A204.1 (cell line): ENCODE results near the gene CARD16.
"Not testable (repeated sequence)": the region's sequence is repeated elsewhere in the genome, so short reads cannot be mapped to it uniquely, and the experiment has no call there.

Experiments used
- FAIRE-seq: peaks from 2 replicates; lab custom pipeline; 2012; peaks lifted over from hg19 to GRCh38; lab: Jason Lieb, UNC

The CARD16 gene

DNA sequence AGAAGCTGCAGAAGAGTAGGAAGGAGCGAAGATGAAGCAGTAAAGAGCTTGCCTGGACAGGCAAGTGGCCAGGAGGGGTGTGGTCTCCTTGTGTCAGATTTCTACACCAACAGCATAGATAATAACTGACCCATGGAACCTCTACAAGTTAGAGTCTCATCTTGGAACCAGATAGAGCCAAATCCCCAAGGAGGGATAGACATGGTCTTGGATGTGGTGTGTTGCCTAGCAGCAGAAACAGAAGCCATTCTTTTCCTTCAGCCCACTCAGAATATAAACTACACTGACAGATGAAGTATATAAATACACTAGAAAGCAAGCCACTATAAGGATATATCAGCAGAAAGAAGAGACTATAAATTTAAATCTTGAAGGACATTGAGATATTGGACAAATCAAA, 4.3 kb upstream of the CARD16 start:
- FAIRE-seq: no peak

DNA sequence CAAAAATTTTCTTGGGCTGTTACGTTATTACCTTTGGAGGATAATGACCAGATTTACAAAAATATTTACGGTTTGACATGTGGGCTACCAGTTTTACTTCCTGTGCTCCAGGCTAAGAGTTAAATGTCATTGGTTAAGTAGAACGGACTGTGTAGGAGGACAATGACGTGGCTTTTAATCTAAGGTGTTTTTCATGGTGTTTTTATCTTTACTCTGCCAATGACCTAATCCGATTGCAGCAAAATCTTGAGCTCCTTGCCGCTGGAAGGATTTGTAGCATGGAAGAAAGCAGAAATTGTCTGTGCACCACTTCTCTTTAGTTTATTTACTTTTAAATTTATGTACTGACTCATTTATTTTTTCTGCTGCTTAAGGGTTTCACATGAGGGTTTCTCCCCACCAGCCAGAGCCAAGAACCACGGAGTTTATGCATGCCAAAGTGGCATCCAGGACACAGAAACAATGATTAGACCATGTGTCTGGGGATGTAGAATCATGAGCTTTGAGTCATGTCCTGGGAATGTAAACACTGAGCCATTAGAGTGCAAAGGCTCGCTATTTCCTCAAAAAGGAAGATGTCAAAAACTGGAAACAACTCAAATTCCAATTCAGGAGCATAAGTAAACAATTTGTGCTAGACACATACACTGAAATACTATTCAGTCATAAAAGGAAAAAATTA, 1.9 kb upstream of the CARD16 start:
- FAIRE-seq: no peak

DNA sequence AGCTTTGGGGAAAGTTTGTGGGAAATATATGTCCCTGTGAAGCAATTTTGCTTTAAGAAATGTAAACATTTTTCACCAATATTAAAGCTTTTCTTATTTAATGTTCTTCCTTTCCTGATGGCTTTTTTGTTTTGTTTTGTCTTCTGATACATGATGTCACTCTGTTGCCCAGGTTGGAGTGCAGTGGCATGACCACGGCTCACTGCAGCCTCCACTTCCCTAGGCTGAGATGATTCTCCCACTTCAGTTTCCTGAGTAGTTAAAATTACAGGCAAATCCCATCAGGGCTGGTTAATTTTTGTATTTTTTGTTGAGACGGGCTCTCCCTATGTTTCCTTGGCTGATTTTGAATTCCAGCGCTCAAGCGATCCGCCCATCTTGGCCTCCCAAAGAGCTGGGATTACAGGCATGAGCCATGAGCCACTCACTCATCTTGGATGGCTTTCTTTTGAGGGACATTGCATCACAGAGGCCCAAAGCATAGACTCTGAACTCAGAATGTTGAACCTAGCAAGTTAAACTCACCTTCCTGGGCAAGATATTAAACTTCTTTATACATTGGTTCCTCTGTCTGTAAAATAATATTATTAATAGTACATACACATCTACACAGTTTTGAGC, 651 bp upstream of the CARD16 start:
- no peak for FAIRE-seq

DNA sequence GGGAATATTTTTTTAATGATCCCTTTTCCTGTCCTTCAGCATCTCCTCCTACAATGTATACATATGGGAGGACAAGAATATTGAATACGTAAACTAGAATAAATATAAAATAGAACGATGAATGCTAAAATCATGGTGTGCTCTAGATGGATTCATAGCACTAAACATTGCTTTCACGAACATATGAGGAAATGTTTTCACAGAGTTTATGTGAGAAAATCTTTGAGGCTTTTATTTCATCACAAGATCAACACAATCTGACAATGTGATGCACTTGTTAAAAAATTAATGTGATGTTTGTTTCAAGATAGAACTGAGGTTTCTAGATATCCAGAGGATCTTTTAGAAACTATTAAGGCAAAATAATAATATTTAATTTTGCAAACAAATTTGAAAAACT, 3.0 kb downstream of the CARD16 start:
- no peak for FAIRE-seq

DNA sequence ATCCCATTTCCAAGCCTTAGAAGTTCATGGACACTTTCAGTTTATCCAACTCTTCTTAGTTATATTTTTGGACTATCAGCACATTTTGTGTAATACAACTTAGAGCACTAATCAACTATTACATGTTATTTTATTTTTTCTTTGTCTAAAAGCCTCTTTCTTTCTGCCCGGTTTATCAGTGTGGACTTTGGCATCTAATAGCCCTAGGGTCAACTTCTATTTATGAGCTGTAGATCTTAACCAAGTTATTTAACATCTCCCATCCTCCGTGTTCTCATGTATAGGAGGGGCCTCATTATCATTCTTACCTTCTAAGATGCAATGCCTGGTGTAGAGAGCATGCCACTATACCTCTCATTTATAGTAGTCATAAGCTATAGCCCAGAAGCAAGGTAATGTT, 4.4 kb downstream of the CARD16 start:
- FAIRE-seq: no peak

DNA sequence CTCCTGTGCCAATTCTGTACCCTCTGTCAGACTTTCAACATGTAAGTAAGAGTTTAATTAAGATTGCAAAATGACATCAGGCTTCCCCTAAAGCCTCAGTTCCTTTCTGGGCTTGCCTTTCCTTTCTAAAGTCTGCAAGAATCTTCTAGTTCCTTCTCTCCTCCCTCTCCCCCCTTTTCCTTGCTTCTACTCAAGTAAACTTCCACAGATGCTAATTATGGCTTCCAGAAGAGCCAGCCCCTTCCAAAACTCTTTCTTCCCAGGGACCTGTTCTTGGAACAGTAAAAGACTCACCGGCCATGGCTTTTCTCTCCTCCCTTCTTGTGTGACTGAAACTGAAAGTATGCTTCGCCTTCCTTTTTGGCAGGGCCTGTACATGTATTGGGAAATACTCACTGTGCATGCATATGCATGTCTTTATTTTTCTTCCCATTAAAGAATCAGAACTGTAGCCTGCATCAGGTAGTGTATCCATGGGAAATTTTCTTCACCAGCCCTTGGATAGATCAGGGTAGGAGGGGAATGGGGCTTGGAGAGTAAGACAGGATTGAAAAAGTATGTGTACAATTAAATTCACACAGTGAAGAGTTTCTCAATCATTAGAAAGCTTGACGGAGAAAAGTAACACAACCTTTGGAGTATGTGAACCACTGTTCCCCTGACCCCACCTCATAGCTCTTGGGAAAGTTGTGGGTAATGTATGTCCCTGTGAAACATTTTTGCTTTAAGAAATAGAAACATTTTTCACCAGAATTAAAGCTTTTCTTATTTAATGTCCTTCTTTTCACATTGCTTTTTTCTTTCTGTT, 10.1 kb downstream of the CARD16 start, which contains the start of gene CASP1:
TSS of gene CASP1 (minus strand) at position 332 of the 808 bp plus-strand sequence. CDS start at position 301, 31 bp downstream.
- no peak for FAIRE-seq

DNA sequence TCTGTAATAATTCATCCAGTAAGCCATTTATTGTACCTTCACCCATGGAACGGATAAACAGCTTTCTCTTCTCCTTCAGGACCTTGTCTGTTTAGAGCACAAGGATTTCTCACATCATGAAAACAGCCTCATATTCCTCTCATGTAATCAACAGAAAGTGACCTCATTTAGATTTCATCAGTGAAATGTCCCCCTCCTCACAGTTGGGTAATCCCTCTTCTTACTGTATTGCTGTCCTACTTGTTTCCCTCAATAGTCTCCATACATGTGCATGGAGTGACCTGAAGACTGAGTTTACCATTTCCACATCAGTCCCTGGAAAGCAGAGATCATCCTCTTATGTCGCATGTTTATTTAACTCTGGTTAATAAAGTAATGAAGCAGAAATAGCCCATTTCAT, 10.7 kb downstream of the CARD16 start:
- not testable (repeated sequence) for FAIRE-seq

DNA sequence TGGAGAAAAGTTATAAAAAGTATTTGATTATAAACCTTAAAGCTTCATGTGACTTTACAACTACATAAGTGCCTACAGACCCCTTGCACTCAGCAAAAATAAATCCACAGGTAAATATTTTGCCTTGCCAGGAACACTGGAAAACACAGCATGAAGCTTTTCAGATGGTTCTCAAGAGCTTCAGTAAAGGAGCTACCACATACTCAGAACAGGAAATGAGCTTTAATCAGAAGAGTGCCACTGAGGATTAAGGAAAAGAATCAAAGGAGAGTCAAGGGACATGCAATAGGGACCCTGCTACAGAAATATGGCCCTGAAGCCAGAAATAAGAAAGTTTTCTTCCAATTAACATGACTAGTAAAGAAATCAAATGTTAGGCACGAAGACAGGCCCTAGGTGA, 11.4 kb downstream of the CARD16 start:
- FAIRE-seq: no peak

DNA sequence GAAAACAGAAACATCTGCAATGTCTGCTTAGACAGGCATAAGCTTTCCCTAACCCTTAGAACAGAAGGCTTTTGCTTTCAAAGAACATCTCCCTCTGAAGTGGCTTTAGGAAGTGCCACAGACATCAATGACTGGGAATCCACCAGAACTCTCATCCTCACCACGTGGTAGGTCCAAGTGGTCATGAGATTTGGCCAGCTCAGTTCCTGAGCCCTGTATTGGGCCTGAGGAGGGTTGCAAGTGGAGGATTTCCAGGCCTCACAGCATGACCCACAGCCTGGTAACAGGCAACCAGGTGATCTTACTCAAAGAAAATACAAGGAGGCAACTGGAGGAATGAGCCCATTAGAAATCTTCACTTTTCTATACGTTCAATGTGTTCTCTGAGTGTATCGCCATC, 11.8 kb downstream of the CARD16 start:
- no peak for FAIRE-seq

DNA sequence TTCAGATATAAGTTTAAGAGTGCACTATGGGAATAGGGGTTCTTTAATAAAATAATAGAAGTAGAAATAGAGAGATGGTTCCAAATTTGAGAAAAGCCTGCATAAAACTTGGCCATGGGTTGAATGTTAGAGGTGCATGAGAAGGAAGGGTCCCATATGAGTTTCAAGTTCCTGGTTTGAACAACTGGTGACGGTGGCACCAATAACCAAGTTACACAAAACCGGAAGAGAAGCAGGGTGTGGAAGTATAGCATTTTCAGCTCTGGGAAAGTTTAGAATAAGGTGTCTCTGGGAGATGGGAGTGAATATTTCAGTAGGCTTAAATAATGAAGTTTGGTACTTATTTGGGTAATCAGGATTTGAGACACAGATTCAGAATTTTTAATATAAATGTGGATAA, 12.6 kb downstream of the CARD16 start:
- no peak for FAIRE-seq

DNA sequence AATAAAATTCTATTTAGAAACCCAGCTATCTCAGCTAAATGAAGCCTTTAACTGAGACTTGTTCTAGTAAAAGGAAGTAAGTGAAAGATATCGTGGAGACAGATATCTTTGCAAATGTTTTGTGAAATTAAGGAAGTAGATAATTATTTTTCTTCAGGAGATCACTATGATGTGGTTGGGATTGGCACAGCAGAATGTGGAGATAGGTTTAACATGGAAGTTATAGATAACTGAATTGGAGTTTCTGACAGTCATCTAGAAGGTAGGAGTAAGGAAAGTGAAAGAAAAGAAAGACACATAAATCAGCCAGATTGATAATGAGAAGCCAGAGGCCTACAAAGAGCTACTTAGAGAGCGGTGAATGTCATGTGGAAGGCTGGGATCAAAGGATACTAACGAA, 17.5 kb downstream of the CARD16 start:
- FAIRE-seq: no peak

DNA sequence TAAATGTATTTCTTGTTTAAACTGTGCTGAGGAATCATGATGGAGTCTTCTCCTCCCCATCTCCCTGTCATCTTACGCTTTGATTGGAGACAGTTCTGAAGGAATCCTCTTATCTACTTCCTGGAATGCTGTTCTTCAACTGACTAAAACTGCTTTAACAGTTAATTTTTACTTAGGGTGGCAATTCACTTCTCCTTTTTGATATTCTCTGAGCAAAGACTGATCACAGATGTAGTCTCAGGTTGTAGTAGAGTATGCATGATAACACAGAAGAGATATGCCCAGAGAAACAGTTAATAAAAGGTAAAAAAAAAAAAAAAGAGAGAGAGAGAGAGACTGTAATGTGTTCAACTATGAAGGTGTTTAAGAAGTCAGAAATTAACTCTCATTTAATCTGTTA, 20.7 kb downstream of the CARD16 start:
- no peak for FAIRE-seq

DNA sequence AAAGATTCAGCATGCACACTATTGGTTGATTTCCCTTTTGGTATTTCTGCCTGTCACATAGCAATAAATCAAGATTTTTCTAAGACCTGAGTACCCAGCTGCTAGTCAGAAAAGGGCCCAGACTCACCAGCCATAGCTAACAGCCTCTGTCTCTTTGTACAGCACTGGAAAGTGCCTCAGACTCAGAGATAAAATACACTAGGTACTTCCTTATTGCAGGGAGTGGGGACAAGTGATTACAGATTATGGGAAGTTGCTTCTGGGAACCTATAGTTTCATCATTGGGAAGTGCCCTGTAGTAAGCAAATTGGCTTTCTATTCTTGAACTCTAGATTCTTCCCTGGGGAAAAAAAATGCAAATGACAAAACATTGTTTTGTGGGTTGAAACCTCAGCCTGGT, 22.1 kb downstream of the CARD16 start, which contains the start of gene CASP5:
TSS of gene CASP5 (minus strand) at position 166 of the 400 bp plus-strand sequence. CDS start at position 134, 32 bp downstream.
- no peak for FAIRE-seq

DNA sequence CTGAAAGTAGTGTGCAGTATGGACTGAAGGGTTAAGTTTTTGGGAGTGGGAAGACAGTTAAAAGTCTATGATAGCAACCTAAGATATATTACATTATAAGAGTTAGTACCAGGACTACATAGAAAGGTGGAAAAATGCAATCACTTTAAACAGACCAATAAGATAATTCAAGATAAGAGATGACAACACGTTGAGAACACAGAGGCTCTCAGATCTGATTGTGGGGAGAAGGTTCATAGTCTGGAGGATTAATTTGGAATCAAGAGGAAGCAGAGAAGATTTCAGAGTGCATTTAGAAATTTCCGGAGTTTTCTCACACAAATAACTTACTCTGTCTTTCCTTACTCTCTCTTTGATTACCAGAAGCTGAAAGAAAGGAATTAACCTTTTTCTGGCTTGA, 22.6 kb downstream of the CARD16 start:
- FAIRE-seq: no peak

DNA sequence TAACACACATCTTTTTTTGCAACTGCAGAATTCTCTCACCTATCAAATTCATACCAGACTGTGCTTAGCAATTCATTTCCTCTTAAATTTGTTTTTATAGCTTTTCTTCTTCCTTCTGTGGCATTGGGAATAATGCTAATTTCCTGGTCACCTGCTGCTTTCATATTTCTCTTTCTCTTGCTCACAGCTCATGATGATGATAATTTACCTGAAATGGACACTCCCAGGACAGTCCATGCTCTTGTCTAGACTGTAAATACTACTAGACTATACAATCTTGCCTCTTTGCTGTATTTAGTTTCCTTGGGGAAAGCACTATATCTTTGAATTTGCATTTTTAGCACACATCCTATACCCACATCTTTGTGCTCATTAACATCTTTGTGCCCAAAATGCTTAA, 37.7 kb downstream of the CARD16 start:
- FAIRE-seq: no peak

DNA sequence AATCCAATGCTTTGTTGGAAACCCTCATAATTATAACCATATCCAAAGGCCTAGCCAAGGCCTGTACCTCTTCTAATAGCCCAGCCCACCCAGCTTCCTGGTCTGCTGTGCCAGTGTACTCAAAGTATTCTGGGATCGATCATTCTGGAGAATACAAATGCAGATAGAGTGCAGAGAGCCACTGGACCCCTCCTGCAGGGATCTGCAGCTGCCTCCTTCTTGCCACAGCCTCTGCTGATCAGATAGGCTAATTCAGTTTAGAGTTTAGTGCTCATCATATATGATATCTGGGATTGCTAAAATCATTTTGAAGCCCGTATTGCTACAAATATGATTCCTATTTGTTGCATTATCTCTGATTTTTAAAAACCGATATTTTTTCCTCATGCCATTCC, 39.7 kb downstream of the CARD16 start:
- FAIRE-seq: no peak

DNA sequence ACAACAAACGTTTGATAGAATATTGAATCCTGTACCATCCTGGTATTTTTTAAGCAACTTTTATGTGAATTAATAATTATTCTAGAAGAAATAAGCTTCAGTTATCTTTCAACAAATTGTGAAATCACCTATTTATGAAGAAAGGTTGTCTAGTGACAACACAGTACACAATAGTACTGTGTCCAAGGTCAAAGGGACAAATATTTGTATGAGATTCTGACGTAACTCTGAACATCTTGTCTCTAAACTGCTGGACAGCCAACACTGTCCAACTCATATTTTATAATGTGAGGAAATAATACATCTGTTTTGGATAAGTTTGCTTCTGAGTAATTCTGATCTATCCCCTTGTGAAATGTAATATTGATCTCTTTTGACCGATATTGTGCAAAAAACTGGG, 41.1 kb downstream of the CARD16 start:
- no peak for FAIRE-seq

DNA sequence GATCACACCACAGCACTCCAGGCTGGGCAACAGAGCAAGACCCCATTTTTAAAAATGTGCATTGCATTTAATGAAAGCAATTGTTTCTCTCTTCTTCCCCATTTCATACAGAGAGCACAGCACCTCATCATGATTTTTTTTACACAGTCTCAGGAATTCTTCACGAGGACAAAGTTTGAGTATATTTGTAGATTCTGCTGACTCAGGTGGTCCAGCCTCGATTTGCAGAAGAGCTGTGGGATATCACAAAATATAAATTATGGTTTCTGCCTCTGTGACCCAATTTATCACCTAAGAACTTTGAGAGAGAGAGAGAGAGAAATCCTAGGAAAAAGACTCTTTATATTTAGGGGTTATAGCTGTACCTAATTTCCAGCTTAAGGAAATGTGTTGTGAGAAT, 42.0 kb downstream of the CARD16 start:
- no peak for FAIRE-seq

DNA sequence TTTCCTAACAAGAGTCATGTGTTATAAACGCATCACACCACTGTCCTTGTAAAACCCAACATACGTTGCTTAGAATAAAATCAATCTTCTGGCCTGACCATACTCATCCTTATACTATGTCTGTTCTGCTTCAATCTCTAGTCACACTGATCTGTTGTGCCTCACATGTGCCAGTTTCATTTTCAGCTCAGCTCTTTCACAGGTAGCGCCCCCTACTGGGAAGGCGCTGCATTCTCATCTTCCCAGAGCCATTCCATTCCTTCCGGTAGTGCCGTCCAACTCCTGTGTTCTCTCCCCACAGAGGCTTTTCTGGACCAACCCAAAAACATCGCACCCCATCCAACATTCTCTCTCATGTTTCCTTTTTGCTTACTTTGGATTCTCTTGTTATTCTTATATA, 44.3 kb downstream of the CARD16 start:
- no peak for FAIRE-seq

DNA sequence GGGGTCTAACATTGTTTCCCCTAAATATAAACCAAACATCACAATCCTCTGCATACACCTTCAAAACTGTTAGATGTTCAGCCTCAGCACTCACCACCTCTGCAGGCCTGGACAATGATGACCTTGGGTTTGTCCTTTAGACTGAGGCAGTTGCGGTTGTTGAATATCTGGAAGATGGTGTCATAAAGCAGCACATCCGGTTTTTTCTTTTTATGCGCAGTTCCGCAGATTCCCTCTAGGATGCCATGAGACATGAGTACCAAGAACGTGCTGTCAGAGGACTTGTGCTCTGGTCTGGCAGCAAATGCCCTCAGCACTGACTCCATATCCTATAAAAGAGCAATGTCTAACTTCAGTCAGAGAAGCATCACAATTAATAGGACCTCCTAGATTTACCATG, 45.0 kb downstream of the CARD16 start:
- FAIRE-seq: no peak

DNA sequence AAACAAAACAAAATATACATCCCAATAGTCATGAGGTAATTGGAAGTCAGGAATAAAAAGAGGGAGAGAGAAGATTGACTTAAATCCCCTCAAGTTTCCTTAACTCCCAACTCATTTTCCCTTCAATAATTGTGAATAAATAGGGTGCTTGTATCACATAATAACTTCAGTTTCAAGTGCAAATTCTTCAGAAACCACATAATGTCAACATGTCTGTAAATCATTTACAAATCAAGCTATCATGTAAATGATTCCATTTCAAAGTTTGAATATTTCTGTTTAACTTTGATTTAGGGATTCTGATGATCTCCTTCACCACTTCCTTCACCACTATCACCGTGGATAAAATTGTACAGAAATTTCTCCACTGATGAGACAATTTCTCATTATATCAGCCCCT, 45.4 kb downstream of the CARD16 start:
- FAIRE-seq: no peak

DNA sequence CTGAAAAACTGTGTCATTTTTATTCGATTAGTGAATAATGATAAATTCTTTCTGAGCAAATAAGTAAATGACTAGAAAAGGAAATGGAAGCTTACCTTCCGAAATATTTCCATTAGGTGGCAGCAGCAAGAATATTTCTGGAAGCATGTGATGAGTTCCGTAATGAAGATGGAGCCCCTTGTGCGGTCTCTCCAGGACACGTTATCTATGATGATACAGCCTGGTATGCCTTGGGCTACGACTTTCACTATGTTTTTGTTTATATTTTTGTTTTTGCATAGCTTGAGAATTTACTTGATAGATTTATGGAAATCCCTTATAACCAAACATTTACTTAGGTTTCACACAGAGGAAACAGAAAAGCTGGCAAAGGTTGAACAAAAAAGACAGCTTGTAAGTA, 47.8 kb downstream of the CARD16 start:
- FAIRE-seq: no peak

DNA sequence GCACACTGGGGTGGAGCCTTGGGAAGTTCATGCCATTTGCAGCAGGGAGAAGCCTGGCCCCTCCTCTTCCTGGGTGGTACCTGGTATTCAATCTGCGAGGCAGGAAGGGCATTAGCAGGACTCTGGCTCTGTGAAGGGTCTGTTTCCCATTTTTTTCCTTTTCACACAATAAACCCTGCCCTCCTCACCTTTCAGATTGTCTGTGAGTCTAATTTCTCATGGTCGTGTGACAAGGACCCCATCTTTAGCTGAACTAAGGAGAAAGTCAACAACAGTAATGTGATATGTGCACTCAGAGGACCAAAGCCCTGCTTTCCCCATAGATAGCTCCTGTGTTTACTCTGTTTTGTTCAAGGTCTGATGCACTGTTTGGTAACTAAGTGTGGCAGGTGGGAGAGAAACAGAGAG, 50.1 kb downstream of the CARD16 start:
- no peak for FAIRE-seq
